Activated CD4-positive, alpha-beta T cell treated with anti-CD3 and anti-CD28 coated beads, Interleukin-2, amount 50 U/mL, for 4 hours (primary cell): ENCODE measurements around the gene RHOB.

Experiments used
- DNase-seq, 2 experiments: peaks; one replicate each; pipeline ENCODE4 v3.0.0-alpha.2; 2020

RHOB gene

GRCh38 chr2:20438334-20439192 lies 8.3 kb upstream of the RHOB start:
- no peak for DNase-seq

GRCh38 chr2:20439193-20439475 lies 7.7 kb upstream of the RHOB start:
- no peak for DNase-seq

DNA sequence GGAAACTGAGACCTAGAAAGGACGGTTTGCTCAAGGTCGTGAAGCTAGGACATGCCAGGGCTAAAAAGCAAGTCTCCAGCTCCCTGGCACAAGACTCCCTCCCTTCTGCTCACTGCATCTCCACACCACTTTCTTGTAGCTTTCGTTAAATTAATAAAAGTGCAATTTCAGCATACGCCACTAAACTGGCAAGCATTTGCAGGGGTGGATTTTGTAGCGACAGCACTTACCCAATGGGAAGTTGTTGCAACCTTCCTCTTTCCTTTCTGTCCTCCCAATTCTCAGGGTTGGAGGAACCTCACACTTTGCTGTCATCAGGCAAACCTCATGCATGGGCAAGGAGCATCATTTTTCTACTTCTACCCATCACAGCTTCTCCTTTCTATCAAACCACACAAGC lies 7.4 kb upstream of the RHOB start:
- no peak for DNase-seq

- DNase-seq = no peak
Observed at GRCh38 chr2:20440001-20440560, 6.8 kb upstream of the RHOB start.

DNA sequence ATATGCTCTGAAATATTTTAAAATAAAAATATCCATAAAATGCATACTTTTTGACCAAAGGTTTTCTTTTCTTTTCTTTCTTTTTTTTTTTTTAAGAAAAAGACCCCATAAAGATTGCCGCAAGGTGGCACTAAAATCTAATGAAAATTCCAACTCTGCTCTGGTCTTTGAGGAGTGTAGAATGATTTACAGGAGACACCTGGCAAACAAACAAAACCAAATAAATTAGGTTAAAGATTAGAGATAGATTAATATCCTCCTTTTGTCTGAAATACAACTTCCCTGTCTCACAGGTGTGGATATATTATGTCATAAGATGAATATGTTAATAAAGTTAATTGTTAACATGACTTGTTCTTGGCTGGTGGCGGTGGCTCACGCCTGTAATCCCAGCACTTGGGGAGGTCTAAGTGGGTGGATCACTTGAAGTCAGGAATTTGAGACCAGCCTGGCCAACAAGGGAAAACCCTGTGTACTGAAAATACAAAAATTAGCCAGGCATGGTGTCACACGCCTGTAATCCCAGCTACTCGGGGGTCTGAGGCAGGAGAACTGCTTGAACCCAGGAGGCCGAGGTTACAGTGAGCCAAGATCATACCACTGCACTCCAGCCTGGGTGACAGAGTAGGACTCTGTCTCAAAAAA lies 3.5 kb upstream of the RHOB start:
- no peak for DNase-seq

- DNase-seq = no peak
Observed at GRCh38 chr2:20444101-20444992, 2.5 kb upstream of the RHOB start.

- no peak for DNase-seq
Observed at GRCh38 chr2:20444993-20445910, 1.6 kb upstream of the RHOB start.

DNA sequence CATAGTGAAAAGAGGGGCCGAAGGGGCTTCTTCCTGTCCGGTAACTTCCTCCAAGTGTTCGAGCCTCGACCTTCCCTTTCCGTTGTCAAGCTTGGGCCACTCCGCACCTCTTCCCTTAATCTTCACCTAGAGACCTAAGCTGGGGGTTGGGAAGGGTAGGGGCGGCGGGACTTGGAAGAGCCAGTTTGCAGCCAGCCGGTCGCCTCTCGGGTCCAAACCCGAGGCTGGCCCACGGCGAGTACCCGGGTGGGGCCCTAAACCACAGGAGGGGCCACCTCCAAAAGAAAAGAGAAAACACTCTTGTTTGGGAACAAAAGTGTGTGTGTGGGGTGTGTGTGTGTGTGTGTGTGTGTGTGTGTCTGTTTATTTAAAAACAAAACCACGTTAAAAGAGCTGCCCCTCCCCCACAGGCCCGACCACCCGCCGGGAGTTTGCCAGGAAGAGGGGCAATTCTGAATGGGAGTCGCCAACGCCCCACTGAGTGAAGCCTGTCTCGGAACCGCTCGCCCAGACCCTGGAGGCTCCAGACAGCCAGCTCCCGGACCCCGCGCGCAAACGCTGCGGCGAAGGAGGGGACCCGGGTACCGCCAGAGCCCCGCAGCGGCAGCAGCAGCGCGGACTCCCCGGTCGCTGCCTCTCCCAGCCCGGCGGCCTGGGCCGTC lies 488 bp upstream of the RHOB start:
- DNase-seq = no peak

DNA sequence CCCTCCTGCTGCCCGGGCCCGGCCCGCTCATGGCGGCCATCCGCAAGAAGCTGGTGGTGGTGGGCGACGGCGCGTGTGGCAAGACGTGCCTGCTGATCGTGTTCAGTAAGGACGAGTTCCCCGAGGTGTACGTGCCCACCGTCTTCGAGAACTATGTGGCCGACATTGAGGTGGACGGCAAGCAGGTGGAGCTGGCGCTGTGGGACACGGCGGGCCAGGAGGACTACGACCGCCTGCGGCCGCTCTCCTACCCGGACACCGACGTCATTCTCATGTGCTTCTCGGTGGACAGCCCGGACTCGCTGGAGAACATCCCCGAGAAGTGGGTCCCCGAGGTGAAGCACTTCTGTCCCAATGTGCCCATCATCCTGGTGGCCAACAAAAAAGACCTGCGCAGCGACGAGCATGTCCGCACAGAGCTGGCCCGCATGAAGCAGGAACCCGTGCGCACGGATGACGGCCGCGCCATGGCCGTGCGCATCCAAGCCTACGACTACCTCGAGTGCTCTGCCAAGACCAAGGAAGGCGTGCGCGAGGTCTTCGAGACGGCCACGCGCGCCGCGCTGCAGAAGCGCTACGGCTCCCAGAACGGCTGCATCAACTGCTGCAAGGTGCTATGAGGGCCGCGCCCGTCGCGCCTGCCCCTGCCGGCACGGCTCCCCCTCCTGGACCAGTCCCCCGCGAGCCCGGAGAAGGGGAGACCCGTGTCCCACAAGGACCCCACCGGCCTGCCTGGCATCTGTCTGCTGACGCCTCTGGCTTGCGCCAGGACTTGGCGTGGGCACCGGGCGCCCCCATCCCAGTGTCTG lies 767 bp downstream of the RHOB start:
- DNase-seq = peak in 1 of 2 experiments; percentile 12

- no peak for DNase-seq
Observed at GRCh38 chr2:20448246-20448976, 1.5 kb downstream of the RHOB start.

GRCh38 chr2:20448977-20449306 lies 2.1 kb downstream of the RHOB start:
- no peak for DNase-seq

GRCh38 chr2:20449501-20450200 lies 2.8 kb downstream of the RHOB start:
- DNase-seq = no peak

GRCh38 chr2:20450201-20450999 lies 3.5 kb downstream of the RHOB start:
- no peak for DNase-seq

- no peak for DNase-seq
Observed at GRCh38 chr2:20451000-20451290, 4.1 kb downstream of the RHOB start.

DNA sequence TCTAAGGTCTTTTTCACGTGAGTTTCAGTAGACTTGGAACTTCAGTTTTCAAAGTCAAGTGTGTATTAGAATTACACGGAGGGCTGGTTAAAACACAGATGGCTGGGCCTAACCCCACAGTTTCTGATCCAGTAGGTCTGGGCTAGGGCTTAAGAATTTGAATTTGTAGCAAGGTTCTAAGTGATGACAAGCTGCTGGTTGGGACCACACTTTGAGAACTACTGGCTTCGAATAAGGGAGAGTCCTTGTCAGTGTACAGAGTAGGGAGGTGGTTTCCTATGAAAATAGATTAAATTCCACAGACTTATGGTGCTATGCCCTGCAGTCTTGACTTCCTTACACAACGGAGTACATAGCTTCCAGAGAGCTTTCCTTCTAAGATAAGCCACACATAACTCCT lies 4.5 kb downstream of the RHOB start:
- DNase-seq = no peak

GRCh38 chr2:20451761-20452499 lies 5.1 kb downstream of the RHOB start:
- DNase-seq = no peak

- no peak for DNase-seq
Observed at GRCh38 chr2:20452551-20452950, 5.7 kb downstream of the RHOB start.

DNA sequence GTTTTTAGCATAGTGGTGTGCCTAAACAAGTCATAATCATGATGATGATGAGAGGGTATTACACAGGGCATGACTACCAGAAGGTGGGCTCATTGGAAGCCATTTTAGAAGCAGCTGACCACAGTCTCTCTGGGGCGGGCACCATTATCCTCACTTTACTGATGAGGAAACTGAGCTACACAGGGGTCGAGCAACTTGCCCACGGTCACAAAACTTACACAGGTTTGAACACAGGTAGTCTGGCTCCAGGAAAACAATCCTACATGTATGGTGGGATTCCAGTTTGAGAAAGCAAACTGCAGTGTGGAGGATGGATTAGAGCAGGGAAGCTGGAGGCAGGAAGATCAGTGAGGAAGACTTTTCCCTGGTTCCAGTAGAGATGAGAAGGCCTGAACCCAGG lies 6.2 kb downstream of the RHOB start:
- DNase-seq = no peak
